ENCODE data around the gene HYAL2. TPM values are rescaled to one million over a fixed set of nuclear protein-coding genes. Genes with fewer than 3 reads are reported as not detected.

HYAL2 gene
- total RNA-seq, 1 experiment from 2014 or later: 29.6 TPM

DNA sequence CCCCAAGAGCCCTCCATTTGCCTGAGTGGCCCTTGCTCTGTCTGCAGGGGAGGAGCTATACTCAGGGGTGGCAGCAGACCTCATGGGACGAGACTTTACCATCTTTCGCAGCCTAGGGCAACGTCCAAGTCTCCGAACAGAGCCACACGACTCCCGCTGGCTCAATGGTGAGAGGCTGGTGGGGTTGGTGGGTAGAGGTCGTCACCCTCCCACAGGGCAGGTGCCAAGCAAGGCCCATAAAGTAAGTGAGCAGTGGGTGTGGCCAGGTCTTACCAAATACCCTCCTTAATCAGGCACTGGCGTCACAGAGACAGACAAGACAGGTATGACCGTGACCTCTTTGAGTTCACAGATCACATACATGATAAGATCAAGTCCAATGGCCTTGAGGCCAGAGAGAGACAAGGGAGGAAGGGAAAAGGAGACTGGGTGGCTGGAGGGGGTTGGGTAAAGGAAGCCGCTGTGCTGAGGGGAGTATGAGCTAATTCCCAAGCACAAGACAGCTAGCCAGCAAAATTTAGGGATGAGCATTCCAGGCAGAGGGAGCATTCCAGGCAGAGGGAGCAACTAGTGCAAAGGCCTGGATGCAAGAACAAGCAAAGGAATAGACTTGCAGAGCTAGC lies 51.1 kb downstream of the HYAL2 start:
- no peaks in the 10 kb centered on the region for H3K9me3 ChIP-seq (ENCODE audit: insufficient read depth, low read depth)
- ChIA-PET POLR2A (ENCODE audit: unreplicated experiment) (interaction anchor here (0.5 to 0.6 kb wide), 2 partner anchors 8 to 28 kb away, joined by 3 read pairs; partner anchors contain the start of genes HYAL3 and NAA80), CTCF (interaction anchor here (0.6 to 1.5 kb wide), 4 partner anchors 11 to 343 kb away, joined by 4 to 9 read pairs (median 6); no protein-coding TSS in a partner anchor)
- peaks cover 29% of the 10 kb centered on the region for H3F3A ChIP-seq (ENCODE audit: insufficient read depth, low read depth)
- peaks cover 15% of the 10 kb centered on the region for H3K79me2 ChIP-seq (ENCODE audit: low read depth)
- no TSS peak for BruUV-seq (replicated peaks)
- H3K9me2 ChIP-seq (ENCODE audit: insufficient read depth): no peaks in the 10 kb centered on the region
- TF ChIP-seq, protein P1, sequence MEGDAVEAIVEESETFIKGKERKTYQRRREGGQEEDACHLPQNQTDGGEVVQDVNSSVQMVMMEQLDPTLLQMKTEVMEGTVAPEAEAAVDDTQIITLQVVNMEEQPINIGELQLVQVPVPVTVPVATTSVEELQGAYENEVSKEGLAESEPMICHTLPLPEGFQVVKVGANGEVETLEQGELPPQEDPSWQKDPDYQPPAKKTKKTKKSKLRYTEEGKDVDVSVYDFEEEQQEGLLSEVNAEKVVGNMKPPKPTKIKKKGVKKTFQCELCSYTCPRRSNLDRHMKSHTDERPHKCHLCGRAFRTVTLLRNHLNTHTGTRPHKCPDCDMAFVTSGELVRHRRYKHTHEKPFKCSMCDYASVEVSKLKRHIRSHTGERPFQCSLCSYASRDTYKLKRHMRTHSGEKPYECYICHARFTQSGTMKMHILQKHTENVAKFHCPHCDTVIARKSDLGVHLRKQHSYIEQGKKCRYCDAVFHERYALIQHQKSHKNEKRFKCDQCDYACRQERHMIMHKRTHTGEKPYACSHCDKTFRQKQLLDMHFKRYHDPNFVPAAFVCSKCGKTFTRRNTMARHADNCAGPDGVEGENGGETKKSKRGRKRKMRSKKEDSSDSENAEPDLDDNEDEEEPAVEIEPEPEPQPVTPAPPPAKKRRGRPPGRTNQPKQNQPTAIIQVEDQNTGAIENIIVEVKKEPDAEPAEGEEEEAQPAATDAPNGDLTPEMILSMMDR (conservative IDR thresholded peaks at IDR 0.05): no peak
- TF ChIP-seq EZH2 (IDR thresholded peaks at IDR 0.05; ENCODE audit: low read depth): no peak
- H4K20me1 ChIP-seq (ENCODE audit: insufficient read depth): no peaks in the 10 kb centered on the region
- no peak overlapping the region for H2AFZ ChIP-seq
- no peak for DNase-seq
- H3K27ac ChIP-seq: no peak overlapping the region
- peaks cover 50% of the 10 kb centered on the region for H3K4me1 ChIP-seq (replicated peaks; ENCODE audit: insufficient read depth)
- no peaks in the 10 kb centered on the region for H3K36me3 ChIP-seq (ENCODE audit: low read depth)
- intact Hi-C loops (cut with micrococcal nuclease; ENCODE audit: unreplicated experiment): loop anchor here (5.0 kb wide), 1 partner anchor 149 kb away; no protein-coding TSS in a partner anchor
- H3K4me2 ChIP-seq: peak overlapping the region; percentile 92
- H3K4me3 ChIP-seq: no peak overlapping the region
- no peaks in the 10 kb centered on the region for H3K27me3 ChIP-seq (ENCODE audit: insufficient read depth, low read depth)

DNA sequence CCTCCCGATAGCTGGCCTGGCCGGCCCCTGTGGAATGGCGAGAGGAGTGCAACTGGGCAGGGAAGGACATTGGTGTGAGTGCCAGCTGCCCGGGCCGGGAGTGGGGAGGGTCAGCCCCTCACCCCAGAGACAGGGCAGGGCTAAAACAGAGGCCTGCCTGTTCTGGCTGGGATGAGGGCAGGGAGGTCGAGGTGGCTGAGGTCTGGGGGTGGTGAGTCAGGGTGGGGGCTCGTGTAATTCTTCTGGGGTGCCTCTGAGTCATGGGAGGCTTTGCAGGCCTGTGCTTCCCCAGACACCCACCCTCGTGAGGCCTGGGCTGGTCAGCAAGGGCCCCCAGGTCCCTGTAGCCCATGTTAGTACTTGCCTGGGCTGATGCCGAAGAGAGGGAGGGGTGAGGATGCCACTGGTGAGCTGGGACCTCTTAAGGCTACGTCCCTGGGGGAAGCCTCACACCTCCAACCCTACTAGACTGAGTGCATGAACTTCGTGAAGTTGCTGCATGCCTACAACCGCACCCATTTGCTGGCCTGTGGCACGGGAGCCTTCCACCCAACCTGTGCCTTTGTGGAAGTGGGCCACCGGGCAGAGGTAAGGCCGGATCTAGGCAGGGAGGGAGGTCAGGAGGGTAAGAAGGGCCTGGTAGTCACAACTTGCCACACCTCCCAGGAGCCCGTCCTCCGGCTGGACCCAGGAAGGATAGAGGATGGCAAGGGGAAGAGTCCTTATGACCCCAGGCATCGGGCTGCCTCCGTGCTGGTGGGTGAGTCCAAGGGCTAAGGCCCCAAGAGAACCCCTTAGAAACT lies 51.9 kb downstream of the HYAL2 start:
- TF ChIP-seq, protein P1 (conservative IDR thresholded peaks at IDR 0.05): no peak
- TF ChIP-seq EZH2 (IDR thresholded peaks at IDR 0.05; ENCODE audit: low read depth): no peak
- Histone ChIP-seq H3K4me3 (peak overlapping the region; percentile 56; the same call in 1 of the 2 replicates), H3K36me3 (ENCODE audit: low read depth) (no peaks in the 10 kb centered on the region), H3K4me2 (peak overlapping the region; percentile 92), H2AFZ (no peak overlapping the region), H3K9me3 (ENCODE audit: insufficient read depth, low read depth) (no peaks in the 10 kb centered on the region), H3K79me2 (ENCODE audit: low read depth) (peaks cover 15% of the 10 kb centered on the region), H3K4me1 (replicated peaks; ENCODE audit: insufficient read depth) (peaks cover 58% of the 10 kb centered on the region), H3F3A (ENCODE audit: insufficient read depth, low read depth) (peaks cover 33% of the 10 kb centered on the region), H3K27me3 (ENCODE audit: insufficient read depth, low read depth) (no peaks in the 10 kb centered on the region), H4K20me1 (ENCODE audit: insufficient read depth) (no peaks in the 10 kb centered on the region), H3K27ac (no peak overlapping the region), H3K9me2 (ENCODE audit: insufficient read depth) (no peaks in the 10 kb centered on the region)
- intact Hi-C loops (cut with micrococcal nuclease; ENCODE audit: unreplicated experiment): loop anchor here (5.0 kb wide), 1 partner anchor 148 kb away; no protein-coding TSS in a partner anchor
- no peak for DNase-seq
- ChIA-PET POLR2A (ENCODE audit: unreplicated experiment) (interaction anchor here (0.6 kb wide), 1 partner anchor 29 kb away, joined by 3 read pairs; the partner anchor contains the start of genes HYAL3 and NAA80), CTCF (interaction anchor here (0.5 to 1.2 kb wide), 5 partner anchors 10 to 344 kb away, joined by 5 to 9 read pairs (median 8); no protein-coding TSS in a partner anchor)
- no TSS peak for BruUV-seq (replicated peaks)

DNA sequence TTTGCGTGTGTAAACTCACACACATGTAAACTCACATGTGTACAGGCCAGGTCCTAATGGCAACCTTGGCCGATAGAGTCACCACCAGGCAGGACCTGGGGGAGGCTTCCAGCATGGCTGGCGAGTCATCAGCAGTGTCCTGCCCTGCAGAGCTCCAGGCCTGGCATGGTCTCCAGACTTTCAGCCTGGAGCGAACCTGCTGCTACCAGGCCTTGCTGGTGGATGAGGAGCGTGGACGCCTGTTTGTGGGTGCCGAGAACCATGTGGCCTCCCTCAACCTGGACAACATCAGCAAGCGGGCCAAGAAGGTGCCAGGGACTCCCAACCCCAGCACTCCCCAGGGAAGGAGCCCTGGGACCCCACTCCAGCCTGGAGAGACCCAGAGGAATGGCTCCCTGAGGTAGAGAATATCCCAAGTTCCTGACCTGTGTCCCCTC lies 52.5 kb downstream of the HYAL2 start:
- Histone ChIP-seq H3K9me2 (ENCODE audit: insufficient read depth) (no peaks in the 10 kb centered on the region), H2AFZ (no peak overlapping the region), H3K9me3 (ENCODE audit: insufficient read depth, low read depth) (no peaks in the 10 kb centered on the region), H3F3A (ENCODE audit: insufficient read depth, low read depth) (peaks cover 38% of the 10 kb centered on the region), H3K4me3 (peak overlapping the region; percentile 56; the same call in 1 of the 2 replicates), H3K36me3 (ENCODE audit: low read depth) (no peaks in the 10 kb centered on the region), H3K27ac (no peak overlapping the region; the same call in 1 of the 2 replicates), H4K20me1 (ENCODE audit: insufficient read depth) (no peaks in the 10 kb centered on the region), H3K4me1 (replicated peaks; ENCODE audit: insufficient read depth) (peaks cover 64% of the 10 kb centered on the region), H3K27me3 (ENCODE audit: insufficient read depth, low read depth) (no peaks in the 10 kb centered on the region), H3K79me2 (ENCODE audit: low read depth) (peaks cover 15% of the 10 kb centered on the region), H3K4me2 (peak overlapping the region; percentile 92)
- POLR2A ChIA-PET (ENCODE audit: unreplicated experiment): no interaction called here
- CTCF ChIA-PET: interaction anchor here (0.5 to 1.2 kb wide), 4 partner anchors 10 to 248 kb away, joined by 5 to 9 read pairs (median 8); no protein-coding TSS in a partner anchor
- DNase-seq: peak in 1 of 2 experiments; percentile 57
- no TSS peak for BruUV-seq (replicated peaks)
- intact Hi-C loops (cut with micrococcal nuclease; ENCODE audit: unreplicated experiment): loop anchor here (1.0 to 5.0 kb wide), 4 partner anchors 10 to 148 kb away; no protein-coding TSS in a partner anchor
- no peak for TF ChIP-seq EZH2 (IDR thresholded peaks at IDR 0.05; ENCODE audit: low read depth)
- TF ChIP-seq, protein P1 (conservative IDR thresholded peaks at IDR 0.05): no peak

All from PC-9 (cell line).